Measurements from ENCODE around the gene FOXRED2.

GRCh38 chr22:36467946-36468345 lies 38.9 kb downstream of the FOXRED2 start:
- TF ChIP-seq POLR2A (IDR thresholded peaks at IDR 0.05; ENCODE audit: low read length) (no peak), GATA1 (IDR thresholded peaks at IDR 0.05; ENCODE audit: low read depth, low read length) (no peak)
